Stimulated activated CD4-positive, alpha-beta T cell treated with anti-CD3 and anti-CD28 coated beads, Interleukin-1b, Interleukin-23, amount 100 ng/mL, for 4 hours (primary cell): ENCODE measurements around the gene CKAP4.

Experiments
- DNase-seq, 2 donors: peaks; one replicate each; pipeline ENCODE4 v3.0.0-alpha.2; 2020; ENCODE audit warnings: low read depth in 2 of 2

The CKAP4 gene

DNA sequence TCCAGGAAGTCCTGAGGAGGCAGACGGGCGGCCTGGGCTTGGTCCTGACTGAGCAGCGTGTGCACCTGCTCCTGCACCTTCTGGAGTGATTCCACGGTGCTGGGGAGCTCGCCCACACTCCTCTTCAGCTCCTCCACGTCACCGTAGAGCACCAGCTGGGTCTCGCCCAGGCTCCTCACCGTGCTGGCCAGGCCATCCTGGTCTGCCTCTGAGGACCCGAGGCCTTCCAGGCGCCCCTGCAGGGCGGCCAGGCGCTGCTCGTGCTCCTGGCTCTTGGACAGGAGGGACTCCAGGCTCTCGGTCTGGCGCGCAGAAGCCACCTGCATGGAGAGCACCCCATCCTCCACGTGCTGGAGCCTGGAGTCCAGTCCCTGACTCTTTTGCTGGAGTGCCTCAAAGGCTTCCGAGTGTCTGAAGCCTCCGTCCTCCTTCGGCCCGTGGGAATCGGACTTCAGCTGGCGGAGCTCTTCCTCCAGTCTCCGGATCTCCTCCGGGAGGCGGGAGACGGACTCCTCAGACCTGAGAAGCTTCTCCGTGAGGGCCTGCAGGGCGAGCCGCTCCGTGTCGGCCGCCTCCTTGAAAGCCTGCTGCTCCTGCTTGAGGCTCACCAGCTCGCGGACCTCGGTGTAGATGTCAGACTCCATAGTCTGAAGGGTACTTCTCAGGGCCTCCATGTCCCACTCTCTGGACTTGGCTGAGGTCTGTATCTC, 8.4 kb downstream of the CKAP4 start:
- DNase-seq, result no peak

DNA sequence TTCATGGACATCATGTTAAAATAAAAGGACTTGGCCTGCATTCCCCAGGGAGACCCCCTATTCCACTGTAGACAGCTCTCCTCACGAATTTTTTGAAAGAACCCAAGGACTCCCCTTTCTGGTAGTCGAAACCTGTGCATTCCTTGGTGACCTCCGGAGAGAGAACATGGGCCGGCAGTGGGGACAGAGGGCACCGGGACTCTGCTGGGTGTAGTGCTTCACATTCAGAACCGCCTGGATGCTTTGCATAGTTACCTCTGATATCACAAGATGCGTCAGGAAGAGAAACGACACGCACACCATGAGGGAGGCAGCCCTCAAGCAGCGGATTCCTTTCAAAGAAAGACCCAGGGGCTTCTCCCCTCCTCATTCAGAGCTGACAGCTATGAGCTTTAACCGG, 9.7 kb downstream of the CKAP4 start:
- DNase-seq, result no peak

DNA sequence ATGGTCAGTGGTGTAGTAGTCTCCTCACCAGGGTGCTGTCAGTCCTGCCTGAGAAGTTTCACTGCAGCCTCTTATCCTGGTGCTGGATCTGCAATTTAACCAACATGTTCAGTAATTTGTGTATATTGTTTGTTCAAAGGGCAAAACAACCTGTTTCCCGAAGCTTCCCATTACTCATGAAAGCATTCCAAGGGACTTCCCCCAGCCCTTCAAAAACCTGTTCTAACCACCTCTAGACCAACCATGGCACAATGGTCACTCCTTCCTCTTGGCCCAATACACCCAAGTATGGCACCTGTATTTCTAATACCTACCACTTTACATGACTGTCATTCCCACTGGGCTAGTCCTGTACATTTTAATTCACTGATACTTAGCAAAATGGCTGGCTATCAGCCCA, 12.1 kb downstream of the CKAP4 start:
- DNase-seq, result no peak

DNA sequence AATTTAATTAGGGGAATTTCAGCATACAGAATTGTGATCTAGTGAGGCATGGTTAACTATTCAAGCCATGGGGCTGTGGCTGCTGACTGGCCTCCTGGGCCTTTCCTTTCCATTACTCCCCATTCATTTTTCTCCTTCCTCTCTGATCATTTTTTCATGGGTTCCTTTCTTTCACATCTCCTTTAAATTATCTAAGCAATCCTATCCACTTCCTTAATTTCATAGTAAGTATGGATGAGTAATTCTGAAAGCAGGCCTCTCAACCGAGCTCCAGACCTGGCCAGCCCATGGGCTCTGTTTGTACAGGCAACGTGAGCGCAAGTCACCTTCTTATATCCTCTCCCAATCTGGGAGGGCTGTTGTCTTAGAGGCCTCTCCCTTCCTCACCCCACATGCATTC, 13.4 kb downstream of the CKAP4 start:
- no peak for DNase-seq

DNA sequence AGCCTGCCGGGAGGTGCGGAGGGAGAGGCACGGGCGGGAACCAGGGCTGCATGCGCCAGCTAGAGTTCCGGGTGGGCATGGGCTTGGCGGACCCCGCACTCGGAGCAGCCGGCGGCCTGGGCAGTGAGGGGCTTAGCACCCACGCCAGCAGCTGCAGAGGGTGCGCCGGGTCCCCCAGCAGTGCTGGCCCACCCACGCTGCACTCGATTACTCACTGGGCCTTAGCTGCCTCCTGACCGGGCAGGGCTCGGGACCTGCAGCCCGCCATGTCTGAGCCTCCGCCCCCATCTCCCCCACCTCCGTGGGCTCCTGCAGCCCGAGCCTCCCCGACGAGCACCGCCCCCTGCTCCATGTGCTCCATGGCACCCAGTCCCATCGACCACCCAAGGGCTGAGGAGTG, 14.8 kb downstream of the CKAP4 start:
- no peak for DNase-seq

DNA sequence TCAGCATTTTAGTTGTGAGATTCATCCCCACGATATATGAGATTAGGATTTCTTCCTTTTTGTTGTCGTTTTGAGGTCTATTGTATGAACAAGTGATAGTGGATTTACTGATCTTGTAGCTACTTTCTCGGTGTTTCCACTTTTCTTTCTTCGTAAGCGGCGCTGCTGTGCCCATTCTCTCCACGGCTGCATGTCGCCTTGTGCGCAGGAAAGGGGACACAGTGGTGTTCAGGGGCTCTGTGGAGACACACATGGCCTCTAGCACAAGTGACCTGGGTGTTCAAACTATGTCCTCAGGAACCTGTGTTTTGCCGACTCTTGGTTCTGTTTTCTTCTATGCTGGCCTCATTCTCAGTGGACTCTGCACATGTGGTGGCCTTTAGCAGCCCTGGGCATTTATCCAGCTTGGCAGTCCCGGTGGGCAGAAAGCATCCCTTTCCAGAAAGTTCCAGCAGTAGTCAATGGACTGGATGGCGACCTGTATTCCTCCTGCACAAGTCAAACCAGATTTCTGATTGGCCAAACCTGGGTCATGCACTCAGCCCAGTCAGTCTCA, 18.7 kb downstream of the CKAP4 start:
- no peak for DNase-seq

DNA sequence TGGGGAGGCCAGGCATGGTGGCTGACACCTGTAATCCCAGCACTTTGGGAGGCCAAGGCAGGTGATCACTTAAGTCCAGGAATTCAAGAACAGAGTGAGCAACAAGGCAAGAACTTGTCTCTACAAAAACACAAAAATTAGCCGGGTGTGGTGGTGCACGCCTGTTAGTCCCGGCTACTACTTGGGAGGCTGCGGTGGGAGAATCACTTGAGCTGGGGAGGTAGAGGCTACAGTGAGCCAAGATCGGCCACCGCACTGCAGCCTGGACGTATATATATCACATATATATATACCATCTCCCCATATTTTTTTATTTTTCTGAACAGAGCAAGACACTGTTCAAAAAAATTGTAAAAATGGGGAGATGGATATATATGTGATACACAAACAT, 19.5 kb downstream of the CKAP4 start:
- DNase-seq, result no peak

DNA sequence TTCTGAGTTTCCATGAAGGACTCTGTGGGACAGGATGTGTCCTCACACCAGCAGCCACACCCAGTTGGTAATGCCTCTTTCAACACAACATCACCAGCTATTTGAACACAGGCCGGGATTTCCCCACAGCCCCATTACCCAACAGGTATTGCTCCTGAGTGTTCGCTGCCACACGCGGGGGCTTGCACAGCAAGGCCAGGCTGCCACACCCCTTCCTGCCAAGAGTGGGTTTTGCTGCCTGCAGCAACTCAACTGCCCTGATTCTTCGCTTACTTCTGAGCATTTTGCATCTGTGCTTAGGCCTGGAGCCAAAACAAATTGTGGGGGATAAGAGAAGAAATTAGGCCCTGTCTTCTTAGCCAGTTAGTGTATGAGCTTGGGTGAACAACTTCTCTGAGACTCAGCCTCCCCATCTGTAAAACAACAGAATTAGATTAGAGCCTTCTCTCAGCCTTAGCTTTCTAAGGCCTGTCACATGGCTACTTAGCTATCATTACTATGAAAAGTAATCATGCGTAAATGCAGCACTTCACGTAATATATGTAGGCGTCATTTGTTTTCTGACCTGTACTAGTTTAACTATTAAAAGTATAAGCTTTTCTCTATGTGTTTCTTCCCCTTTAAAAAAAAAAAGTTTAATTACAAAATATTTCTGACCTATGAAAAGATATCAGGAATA, 20.0 kb downstream of the CKAP4 start:
- DNase-seq, result peak in 1 of 2 donors; percentile 19

DNA sequence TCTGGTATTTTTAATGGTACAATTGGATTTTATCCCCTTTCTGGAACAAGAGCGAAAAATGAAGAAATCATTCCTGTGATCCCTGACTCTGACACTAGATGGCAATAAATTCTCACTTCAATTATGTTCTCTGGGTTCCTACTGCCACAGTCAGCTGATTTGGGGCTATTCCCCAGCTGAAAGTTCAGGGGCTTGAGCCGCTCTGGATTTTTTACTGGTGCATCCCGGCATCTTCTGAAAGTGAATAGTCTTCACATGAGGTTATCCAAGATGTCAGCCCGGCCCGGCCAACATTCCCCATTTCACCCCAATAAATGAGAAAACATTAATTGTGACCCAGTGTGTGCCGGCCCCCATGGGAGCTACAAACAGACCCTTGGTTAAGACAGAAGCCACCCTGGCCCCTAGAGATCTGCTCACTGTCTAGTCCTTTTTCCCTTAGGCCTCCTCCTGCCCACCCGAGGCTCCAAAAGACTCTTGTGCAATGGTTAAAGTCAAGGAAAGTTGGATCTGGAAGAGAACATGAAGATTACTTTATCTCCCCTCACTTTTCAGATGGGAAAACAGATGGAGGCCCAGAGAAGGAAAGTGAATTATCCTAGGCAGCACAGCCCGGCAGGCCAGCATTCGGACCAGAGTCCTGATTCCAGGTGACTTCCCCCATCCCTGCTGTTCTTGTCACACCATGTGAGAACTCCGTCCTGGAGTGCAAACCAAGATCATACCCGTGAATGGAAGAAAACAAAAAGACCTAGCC, 20.8 kb downstream of the CKAP4 start:
- DNase-seq, result no peak

DNA sequence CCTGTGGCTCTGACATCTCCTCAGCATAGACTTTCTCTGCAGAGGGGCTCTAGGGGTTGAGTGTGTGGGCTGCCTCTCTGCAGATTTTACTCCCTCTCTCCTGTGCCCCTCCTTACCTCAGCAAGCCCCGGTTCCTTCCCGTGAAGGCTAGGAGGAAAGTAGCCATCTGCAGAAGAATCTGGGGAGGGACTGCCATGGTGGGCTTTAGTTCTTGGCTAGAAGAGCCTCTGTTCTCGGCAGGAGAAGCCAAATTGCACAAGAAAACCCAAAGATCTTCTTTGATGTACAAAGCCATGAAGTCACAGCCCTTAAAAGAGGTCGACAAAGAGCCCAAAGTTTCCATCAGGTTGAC, 23.5 kb downstream of the CKAP4 start:
- no peak for DNase-seq

DNA sequence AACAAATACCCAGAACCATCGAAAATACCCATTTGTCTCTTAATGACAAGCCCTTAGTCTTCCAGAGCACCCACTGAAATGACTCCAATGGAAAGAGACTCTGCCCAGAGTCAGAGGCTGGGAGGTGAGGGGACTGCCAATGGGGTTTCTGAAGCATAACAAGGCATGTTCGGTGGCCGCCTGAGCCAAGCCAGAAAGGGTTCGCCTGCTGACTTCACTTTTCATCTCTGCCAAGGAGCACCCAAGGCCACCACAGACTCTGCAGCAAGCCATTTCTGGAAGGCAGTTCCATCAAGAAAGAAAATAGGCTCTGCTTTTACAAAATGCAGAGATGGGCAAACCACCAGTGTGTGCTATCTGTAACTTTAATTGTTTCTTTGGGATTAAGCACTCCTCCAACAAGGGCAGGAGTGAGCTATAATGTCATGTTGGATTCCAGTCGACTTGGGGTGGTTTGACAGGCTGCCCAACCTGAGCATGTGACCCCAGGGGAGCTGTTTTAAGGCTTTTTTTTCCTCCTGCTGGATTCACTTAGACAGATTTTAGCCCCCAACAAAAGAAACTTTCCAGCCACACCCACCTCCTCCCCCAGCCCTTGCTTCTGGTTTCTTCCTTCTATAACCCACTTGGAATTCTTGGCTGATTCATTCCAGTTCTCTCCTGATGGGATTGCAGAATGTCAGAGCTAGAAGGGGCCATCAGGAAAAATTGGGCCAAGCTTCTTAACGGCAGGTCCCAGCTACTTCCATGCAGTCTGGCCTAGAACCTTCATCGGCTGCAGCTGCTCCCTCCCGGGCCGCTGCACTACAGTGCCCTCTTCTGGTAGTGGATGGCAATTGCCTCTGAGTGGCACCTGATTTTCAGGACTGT, 24.1 kb downstream of the CKAP4 start:
- DNase-seq, result peak; percentile 49 to 58

DNA sequence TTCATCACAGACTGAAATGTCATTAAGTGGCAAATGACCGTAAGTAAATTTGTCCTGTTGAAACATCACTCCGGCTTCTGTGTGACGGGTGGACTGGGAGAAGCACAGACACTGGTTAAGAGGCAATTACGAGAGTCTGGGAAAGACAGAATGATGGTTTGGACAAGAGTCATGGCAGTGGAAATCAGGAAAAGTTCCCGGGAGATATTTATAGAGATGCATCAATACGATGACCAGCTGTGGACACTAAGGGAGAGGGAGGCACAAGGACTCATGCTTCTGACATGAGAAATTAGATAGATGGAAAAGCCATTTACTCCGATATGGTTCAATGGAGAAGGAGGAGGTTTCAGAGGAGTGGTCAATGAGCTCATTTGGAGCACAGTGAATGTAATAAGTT, 27.3 kb downstream of the CKAP4 start:
- no peak for DNase-seq

DNA sequence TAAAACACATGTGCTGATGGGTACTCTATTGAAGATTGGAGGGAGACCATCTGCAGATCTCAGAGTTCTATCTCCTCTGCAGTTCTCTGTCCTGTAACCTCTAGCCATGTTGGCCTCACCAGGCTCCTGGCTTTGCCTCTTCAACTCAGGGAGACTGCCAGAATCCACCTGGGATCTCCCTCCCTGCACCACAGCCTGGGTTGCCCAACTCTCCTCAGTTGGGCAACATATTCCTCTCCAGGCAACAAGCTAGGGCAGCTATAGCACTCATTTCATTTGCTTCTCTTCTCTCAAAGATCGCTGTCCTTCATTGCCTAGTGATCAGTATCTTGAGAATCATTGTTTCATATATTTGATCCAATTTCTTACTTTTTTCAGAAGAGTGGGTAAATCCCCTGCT, 28.8 kb downstream of the CKAP4 start:
- no peak for DNase-seq

DNA sequence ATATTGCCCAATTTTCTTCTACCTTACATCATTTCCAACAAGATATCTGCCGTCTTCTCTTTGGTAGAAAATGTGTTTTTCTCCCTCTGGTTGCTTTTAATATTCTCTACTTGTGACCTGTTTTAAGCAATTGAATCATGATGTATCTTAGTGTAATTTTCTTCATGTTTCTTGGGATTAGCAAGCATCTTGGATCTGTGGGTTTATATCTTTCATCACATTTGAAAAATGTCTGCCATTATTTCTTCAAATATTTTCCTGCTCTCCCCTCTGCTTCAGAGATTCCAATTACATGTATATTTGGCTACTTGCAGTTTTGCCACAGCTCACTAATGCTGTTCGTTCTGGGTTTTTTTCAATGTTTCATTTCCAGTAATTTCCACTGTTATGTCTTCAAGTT, 30.1 kb downstream of the CKAP4 start:
- DNase-seq, result no peak

DNA sequence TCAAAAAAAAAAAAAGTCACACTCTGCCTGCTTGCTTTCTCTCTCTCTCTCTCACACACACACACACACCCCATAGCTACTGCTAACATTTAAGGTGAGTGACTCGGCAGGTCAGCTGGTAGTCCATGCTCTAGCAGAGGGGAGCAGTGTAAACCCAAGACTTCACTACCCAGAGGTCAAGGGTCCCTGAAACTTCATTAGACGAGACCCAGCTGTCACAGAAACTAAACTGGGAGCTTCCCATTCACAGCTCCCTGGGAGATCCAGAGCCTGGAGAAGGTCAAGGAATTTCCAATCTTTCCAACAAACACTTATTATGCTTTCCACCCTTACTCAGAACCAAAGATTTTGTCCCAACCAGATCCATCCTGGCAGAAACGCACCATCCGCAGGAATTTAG, 33.2 kb downstream of the CKAP4 start:
- no peak for DNase-seq

DNA sequence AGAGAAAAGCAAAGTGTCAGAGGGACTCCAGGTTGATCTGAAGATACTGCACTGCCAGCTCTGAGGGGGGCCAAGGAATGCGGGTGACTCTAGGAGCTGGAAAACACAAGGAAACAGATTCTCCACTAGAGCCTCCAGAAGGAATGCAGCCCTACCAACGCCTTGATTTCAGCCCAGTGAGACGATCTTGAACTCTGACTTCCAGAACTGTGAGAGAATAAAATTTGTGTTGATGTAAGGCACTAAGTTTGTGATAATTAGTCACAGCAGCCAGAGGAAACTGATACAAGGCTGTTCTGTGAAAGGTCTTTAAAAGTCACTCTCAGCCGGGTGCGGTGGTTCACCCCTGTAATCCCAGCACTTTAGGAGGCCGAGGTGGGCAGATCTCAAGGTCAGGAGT, 34.2 kb downstream of the CKAP4 start:
- no peak for DNase-seq

DNA sequence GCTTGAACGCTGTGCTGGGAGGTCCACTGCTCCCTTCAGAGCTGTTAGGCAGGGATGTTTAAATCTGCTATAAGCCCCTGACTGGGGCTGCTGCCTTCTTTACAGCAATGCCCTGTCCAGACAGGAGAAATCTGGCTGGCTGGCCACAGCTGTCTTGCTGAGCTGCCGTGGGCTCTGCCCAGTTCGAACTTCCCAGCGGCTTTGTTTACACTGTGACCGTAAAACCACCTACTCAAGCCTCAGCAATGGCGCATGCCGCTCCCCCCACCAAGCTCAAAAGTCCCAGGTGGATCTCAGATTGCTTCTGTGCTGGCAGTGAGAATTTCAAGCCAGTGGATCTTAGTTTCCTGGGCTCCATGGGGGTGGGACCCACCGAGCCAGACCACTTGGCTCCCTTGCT, 35.8 kb downstream of the CKAP4 start:
- DNase-seq, result no peak

DNA sequence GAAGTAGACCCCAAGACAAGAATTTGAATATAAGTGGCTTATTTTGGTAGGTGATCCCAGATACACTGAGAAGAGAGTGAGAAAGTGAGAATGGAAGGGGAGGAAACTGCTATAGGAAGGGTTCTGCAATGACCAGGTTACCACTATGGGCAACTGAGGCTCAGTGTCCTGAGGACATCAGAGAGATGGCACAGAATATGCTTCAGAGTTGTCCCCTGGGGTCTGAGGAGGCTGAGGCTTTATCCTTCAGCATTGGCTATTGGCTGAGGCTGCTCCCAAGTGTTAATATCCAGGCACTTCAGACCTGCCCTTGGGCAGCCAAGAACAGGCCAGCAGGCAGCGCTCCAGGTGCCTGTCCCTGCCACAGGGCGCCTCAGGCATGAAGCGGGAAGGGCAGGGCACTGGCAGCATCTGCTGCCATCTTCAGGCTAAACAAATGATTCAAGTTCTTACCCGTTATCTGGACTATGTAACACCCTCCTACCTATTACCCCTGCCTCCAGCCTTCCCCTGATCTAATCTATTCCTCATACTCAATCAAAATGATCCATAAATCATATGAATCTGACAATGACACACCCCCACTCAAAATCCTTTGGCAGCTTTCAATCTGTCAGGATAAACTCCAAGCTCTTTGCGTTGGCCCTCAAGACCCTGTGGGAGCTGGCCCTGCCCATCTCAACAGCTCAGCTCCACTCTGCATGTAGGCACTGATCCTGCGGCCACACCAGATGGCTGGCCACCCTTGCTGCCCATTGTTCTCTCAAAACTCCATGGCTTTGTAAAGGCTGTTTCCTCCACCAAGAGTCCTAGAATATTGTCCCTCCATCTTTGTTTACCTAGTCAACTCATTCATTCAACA, 42.4 kb downstream of the CKAP4 start:
- no peak for DNase-seq

DNA sequence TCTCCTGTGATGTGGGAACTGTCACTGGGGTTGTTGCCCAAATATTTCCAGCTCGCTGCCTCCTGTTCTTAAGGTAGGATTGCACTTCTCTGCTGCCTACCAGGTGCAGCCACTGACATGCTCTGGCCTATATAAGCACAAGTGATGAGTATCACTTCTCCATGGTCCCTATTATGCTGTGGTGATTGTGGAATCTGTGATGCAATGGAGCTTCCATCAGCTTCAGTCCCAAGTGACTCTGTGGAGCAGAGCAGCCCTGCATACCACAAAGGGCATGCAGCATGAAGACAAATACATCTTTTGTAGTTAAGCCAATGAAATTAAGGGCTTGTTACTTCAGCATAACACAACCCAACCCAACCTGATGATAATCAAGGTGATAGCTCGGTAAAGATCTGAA, 43.5 kb downstream of the CKAP4 start:
- DNase-seq, result no peak

DNA sequence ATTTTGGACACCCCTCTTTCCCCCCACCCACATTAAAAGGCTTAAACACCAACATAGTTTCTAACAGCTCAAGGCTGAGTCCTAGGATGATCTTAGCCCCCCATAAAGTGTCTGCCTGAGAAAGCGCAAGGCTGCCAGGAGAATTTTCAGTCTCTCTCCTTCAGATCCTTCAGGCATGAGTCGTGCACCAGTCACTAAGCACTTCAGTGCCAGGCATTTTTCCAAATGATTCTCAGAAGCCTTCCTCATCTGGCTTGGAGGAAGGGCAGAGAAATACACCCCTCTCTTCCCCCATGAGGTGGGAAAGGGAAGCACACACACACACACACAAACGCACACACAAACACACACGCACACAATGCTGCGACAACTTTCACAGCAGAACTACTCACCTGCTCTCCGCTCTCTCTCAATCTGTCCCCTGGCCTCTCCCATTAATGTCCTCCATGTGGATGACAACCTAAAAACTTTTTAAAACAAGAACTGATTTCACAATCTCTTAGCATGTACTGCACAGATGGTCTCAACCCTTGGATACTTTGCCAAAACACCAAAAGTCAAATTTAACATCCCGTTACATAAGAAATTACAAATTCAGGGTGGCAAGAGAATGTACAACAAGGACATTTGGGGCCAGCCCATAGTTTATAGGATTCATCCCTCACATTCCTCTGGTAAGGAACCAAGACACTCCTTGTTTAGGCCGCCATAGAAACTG, 49.8 kb downstream of the CKAP4 start:
- DNase-seq, result no peak
